Smooth muscle cell (in vitro differentiated cells): ENCODE data around the gene NFIX. TPM values are rescaled to one million over a fixed set of nuclear protein-coding genes. Genes with fewer than 3 reads are reported as not detected.

Experiments
- DNase-seq: peaks from one replicate; lab custom pipeline; 2025; ENCODE audit not compliant: unreplicated experiment; lab: John Stamatoyannopoulos, UW
- H2AFZ ChIP-seq: fragments of 200-600 bp; sonication (generic); 2 replicates; pipeline ENCODE4 v1.6.0; 2016; ENCODE audit warnings: antibody characterized with exemption, low read depth, mild to moderate bottlenecking
- H3F3A ChIP-seq: fragments of 200-600 bp; sonication (generic); 2 replicates; pipeline ENCODE4 v1.6.0; 2017; ENCODE audit warnings: antibody characterized with exemption, low read depth
- H3K27ac ChIP-seq: fragments of 200-600 bp; sonication (generic); 2 replicates; pipeline ENCODE4 v1.5.1; 2016; ENCODE audit warnings: low read depth, mild to moderate bottlenecking
- H3K27me3 ChIP-seq: fragments of 200-600 bp; sonication (generic); 2 replicates; pipeline ENCODE4 v1.6.1; 2016; ENCODE audit warnings: low read depth, mild to moderate bottlenecking
- H3K36me3 ChIP-seq: fragments of 200-600 bp; sonication (generic); 2 replicates; pipeline ENCODE4 v1.5.1; 2016; ENCODE audit warnings: low read depth
- H3K4me1 ChIP-seq: fragments of 200-600 bp; sonication (generic); 2 replicates; pipeline ENCODE4 v1.5.1; 2016; ENCODE audit warnings: low read depth
- H3K4me2 ChIP-seq: fragments of 200-600 bp; sonication (generic); 2 replicates; pipeline ENCODE4 v1.6.0; 2016; ENCODE audit warnings: mild to moderate bottlenecking
- H3K4me3 ChIP-seq: fragments of 200-600 bp; sonication (generic); 2 replicates; pipeline ENCODE4 v1.5.1; 2016; ENCODE audit warnings: mild to moderate bottlenecking
- H3K79me2 ChIP-seq: fragments of 200-600 bp; sonication (generic); 2 replicates; pipeline ENCODE4 v1.6.0; 2016; ENCODE audit warnings: low read depth, mild to moderate bottlenecking
- H3K9ac ChIP-seq: fragments of 200-600 bp; sonication (generic); 2 replicates; pipeline ENCODE4 v1.6.0; 2016; ENCODE audit warnings: low read depth
- H3K9me3 ChIP-seq: fragments of 200-600 bp; sonication (generic); replicated peaks from 2 replicates; pipeline ENCODE4 v1.5.1; 2016; ENCODE audit warnings: low read depth
- H4K20me1 ChIP-seq: fragments of 200-600 bp; sonication (generic); 2 replicates; pipeline ENCODE4 v1.6.0; 2016; ENCODE audit warnings: low read depth
- WGBS: methylation state at CpG from one replicate; pipeline ENCODE4 v1.1.7; 2016; ENCODE audit warnings: low lambda C conversion rate; 5-methylcytosine and 5-hydroxymethylcytosine counted together
- polyA plus RNA-seq: library from polyadenylated mRNA; unstranded; fragments of >200 nt; fragmentation: Nextera tagmentation; extraction: Ambion mirVana; gene quantifications from 2 replicates; pipeline ENCODE4 v1.2.1, GENCODE V29; 2016
- total RNA-seq: library from RNA; depleted of rRNA; stranded (reverse); fragments of >200 nt; gene quantifications from 2 replicates; pipeline ENCODE4 v1.2.3, GENCODE V29; 2014
- TF ChIP-seq, protein P1 (sequence below): fragments of 200-600 bp; sonication (generic); IDR thresholded peaks from 2 replicates; pipeline ENCODE4 v1.5.1; 2017; ENCODE audit warnings: borderline replicate concordance, mild to moderate bottlenecking, antibody characterized with exemption; ENCODE audit not compliant: insufficient read depth, poor library complexity, severe bottlenecking

Gene NFIX
- total and polyA plus RNA-seq, 2 experiments from 2014 or later, result 1.9 to 2.3 TPM

GRCh38 chr19:12965812-12966135 is 29.5 kb upstream of the NFIX start:
- Histone ChIP-seq H3K4me2 (peak overlapping the region; percentile 90), H3K27ac (no peak overlapping the region), H3K9ac (no peak overlapping the region)

GRCh38 chr19:12967907-12968306 is 27.4 kb upstream of the NFIX start:
- no peaks in the 10 kb centered on the region for H3F3A ChIP-seq

More at GRCh38 chr19:12965812-12966135, 29.5 kb upstream of the NFIX start:
- no peaks in the 10 kb centered on the region for H3F3A ChIP-seq
- 57% methylated on average over 8 of the region's 8 CpGs for WGBS
- no peaks in the 10 kb centered on the region for H3K27me3 ChIP-seq
- H3K9me3 ChIP-seq, result no peaks in the 10 kb centered on the region
- H4K20me1 ChIP-seq, result no peaks in the 10 kb centered on the region
- TF ChIP-seq, protein P1, sequence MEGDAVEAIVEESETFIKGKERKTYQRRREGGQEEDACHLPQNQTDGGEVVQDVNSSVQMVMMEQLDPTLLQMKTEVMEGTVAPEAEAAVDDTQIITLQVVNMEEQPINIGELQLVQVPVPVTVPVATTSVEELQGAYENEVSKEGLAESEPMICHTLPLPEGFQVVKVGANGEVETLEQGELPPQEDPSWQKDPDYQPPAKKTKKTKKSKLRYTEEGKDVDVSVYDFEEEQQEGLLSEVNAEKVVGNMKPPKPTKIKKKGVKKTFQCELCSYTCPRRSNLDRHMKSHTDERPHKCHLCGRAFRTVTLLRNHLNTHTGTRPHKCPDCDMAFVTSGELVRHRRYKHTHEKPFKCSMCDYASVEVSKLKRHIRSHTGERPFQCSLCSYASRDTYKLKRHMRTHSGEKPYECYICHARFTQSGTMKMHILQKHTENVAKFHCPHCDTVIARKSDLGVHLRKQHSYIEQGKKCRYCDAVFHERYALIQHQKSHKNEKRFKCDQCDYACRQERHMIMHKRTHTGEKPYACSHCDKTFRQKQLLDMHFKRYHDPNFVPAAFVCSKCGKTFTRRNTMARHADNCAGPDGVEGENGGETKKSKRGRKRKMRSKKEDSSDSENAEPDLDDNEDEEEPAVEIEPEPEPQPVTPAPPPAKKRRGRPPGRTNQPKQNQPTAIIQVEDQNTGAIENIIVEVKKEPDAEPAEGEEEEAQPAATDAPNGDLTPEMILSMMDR, result no peak
- peak overlapping the region; percentile 91 for H2AFZ ChIP-seq
- peaks cover 4% of the 10 kb centered on the region for H3K4me1 ChIP-seq
- H3K79me2 ChIP-seq, result no peaks in the 10 kb centered on the region
- peak overlapping the region; percentile 53 for H3K4me3 ChIP-seq
- no peaks in the 10 kb centered on the region for H3K36me3 ChIP-seq
- DNase-seq, result no peak

DNA sequence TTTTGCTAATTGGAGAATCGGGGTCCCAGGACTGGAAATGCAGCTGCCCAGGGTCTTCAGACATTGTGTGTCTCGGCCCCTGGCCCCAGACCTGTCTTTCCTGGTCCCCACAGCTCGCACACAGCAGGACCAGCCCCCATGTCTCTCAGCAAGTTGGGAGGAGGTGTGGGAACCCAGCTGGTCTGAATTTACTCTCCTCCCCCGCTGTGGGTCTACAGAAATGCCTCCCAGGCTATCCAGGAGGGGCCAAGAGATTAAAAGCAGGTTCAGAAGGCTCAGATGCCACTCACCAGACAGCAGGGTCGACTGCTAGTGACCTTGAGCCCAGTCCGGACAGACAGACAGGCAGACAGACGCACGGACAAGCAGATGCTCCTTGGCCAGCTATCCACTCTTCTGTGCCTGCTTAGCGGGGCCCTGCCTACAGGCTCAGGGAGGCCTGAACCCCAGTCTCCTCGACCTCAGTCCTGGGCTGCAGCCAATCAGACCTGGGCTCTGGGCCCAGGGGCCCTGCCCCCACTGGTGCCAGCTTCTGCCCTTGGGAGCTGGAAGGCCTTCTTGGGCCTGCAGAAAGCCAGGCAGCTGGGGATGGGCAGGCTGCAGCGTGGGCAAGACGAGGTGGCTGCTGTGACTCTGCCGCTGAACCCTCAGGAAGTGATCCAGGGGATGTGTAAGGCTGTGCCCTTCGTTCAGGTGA is 25.8 kb upstream of the NFIX start, which contains the start of gene DAND5:
DAND5 (plus strand) TSS at position 285 of the 697 bp plus-strand sequence; CDS start at position 370, 85 bp downstream.
- no peak for DNase-seq
- H3K27me3 ChIP-seq, result no peaks in the 10 kb centered on the region
- H2AFZ ChIP-seq, result no peak within 1 kb of the TSS
- peaks cover 4% of the 10 kb centered on the region for H3K4me1 ChIP-seq
- H3K36me3 ChIP-seq, result no peaks in the 10 kb centered on the region
- H3K9ac ChIP-seq, result no peak within 1 kb of the TSS
- H3K4me2 ChIP-seq, result no peak within 1 kb of the TSS
- TF ChIP-seq, protein P1, result no peak
- no peak within 1 kb of the TSS for H3K4me3 ChIP-seq
- H3K27ac ChIP-seq, result no peak within 1 kb of the TSS
- H3K9me3 ChIP-seq, result no peaks in the 10 kb centered on the region
- no peaks in the 10 kb centered on the region for H4K20me1 ChIP-seq
- WGBS, result 78% methylated on average over 14 of the region's 14 CpGs
- H3F3A ChIP-seq, result no peaks in the 10 kb centered on the region
- no peaks in the 10 kb centered on the region for H3K79me2 ChIP-seq

More at GRCh38 chr19:12967907-12968306, 27.4 kb upstream of the NFIX start:
- no peak overlapping the region for H3K27ac ChIP-seq
- no peaks in the 10 kb centered on the region for H3K9me3 ChIP-seq
- no peak overlapping the region for H3K4me3 ChIP-seq
- no peak overlapping the region for H3K9ac ChIP-seq
- no peaks in the 10 kb centered on the region for H4K20me1 ChIP-seq
- no peak overlapping the region for H3K4me2 ChIP-seq
- no peaks in the 10 kb centered on the region for H3K36me3 ChIP-seq
- no peak for DNase-seq
- H3K4me1 ChIP-seq, result peaks cover 4% of the 10 kb centered on the region
- TF ChIP-seq, protein P1, result no peak
- no peaks in the 10 kb centered on the region for H3K27me3 ChIP-seq
- no peak overlapping the region for H2AFZ ChIP-seq
- H3K79me2 ChIP-seq, result no peaks in the 10 kb centered on the region
- 90% methylated on average over 5 of the region's 5 CpGs for WGBS
